ENCODE data around the gene TBCB. TPM values are rescaled to one million over a fixed set of nuclear protein-coding genes. Genes with fewer than 3 reads are reported as not detected.

The TBCB gene
- total RNA-seq, 4 donors from 2014 or later, result 57.2 to 143 (median 104) TPM

DNA sequence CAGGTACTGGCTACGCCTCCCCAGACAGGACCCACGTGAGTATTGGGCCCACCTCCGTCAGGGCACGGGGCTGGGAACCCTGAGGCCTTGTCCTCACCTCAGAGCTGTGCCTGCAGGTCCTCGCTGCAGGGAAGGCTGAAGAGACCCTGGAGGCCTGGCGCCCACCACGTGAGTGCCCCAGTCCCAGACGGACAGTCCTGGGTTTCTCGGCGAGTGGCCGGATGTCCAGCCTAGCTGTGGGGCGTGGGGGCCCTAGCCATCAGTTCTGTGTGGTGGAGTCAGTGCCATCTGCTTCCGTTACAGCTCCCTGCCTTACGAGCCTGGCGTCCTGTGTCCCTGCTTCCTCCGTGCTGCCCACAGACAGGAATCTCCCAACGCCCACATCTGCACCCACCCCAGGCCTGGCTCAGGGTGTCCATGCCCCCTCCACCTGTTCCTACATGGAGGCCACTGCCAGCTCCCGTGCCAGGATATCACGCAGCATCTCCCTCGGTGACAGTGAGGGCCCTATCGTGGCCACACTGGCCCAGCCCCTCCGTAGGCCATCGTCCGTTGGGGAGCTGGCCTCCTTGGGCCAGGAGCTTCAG, 12.1 kb upstream of the TBCB start:
- H3K9me3 ChIP-seq, result no peaks in the 10 kb centered on the region
- H3K27ac ChIP-seq, result no peak overlapping the region
- WGBS, 2 donors, result 93 to 95% methylated on average over 7 to 11 of the region's 24 CpGs
- H3K4me3 ChIP-seq (replicated peaks in 1 of 3), result no peak overlapping the region
- no peak for TF ChIP-seq POLR2A (IDR thresholded peaks at IDR 0.05)
- TF ChIP-seq, protein P1, sequence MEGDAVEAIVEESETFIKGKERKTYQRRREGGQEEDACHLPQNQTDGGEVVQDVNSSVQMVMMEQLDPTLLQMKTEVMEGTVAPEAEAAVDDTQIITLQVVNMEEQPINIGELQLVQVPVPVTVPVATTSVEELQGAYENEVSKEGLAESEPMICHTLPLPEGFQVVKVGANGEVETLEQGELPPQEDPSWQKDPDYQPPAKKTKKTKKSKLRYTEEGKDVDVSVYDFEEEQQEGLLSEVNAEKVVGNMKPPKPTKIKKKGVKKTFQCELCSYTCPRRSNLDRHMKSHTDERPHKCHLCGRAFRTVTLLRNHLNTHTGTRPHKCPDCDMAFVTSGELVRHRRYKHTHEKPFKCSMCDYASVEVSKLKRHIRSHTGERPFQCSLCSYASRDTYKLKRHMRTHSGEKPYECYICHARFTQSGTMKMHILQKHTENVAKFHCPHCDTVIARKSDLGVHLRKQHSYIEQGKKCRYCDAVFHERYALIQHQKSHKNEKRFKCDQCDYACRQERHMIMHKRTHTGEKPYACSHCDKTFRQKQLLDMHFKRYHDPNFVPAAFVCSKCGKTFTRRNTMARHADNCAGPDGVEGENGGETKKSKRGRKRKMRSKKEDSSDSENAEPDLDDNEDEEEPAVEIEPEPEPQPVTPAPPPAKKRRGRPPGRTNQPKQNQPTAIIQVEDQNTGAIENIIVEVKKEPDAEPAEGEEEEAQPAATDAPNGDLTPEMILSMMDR (IDR thresholded peaks at IDR 0.05), result no peak
- no peaks in the 10 kb centered on the region for H3K36me3 ChIP-seq
- H3K27me3 ChIP-seq, result no peaks in the 10 kb centered on the region
- intact Hi-C loops (cut with DNase I), result no loop called here
- H3K4me1 ChIP-seq, result no peaks in the 10 kb centered on the region
- DNase-seq, result no peak

DNA sequence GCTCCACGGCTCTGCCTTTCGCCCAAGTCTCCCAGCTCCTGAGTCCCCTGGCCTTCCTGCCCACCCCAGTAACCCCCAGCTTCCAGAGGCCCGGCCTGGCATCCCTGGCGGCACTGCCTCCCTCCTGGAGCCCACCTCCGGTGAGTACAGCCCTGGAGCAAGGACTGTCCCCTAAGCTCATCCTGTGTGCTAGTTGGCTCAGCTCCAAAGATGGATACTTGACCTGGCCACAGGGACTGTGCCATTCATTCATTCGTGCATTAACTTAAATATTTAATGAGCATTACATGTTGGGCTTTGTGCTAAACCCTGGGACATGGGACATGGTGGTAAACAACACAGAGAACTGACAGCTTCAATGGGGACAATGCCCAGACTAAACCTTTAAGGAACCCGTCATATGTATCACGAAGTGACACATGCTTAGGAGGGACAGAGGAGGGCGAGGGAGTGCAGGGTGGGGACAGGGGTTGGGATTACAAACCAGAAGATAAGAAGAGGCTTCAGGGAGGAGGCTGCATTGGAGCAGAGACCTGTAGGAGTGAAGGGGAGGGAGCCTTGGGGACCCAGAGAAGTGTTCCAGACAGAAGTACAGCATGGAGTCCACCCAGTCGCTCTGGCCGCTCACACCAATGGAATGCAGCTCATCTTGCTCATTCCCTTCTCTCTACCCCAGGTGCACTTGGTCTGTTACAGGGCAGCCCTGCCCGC, 11.3 kb upstream of the TBCB start:
- Histone ChIP-seq H3K27ac (no peak overlapping the region), H3K4me3 (replicated peaks in 1 of 3) (no peak overlapping the region), H3K9me3 (no peaks in the 10 kb centered on the region), H3K27me3 (no peaks in the 10 kb centered on the region), H3K4me1 (no peaks in the 10 kb centered on the region), H3K36me3 (no peaks in the 10 kb centered on the region)
- intact Hi-C loops (cut with DNase I), result no loop called here
- no peak for TF ChIP-seq POLR2A (IDR thresholded peaks at IDR 0.05)
- DNase-seq, result no peak
- WGBS, 2 donors, result 85 to 90% methylated on average over 7 to 12 of the region's 12 CpGs

DNA sequence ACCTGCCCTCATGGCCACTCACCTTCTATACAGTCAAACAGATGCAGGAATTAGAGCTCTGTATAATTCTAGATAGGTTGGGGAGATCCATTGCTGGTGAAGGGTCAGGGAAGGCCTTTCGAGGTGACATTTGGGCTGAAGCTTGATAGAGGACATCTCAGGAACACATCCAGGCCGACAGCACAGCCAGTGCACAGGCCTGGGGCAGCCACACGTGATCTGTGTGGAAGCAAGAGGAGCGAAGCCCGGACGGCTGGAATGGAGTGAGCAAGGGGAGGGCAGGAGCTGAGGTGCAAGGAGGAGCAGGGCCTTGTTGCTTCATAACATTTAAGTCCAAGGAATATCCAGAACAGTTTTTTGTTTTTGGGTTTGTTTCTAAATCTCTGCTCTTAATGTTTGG, 8.8 kb upstream of the TBCB start:
- TF ChIP-seq, protein P1 (IDR thresholded peaks at IDR 0.05), result no peak
- no peak for TF ChIP-seq POLR2A (IDR thresholded peaks at IDR 0.05)
- intact Hi-C loops (cut with DNase I), result no loop called here
- Histone ChIP-seq H3K27me3 (no peaks in the 10 kb centered on the region), H3K4me3 (replicated peaks in 1 of 3) (no peak overlapping the region), H3K36me3 (peaks cover 0 to 5% of the 10 kb centered on the region in 2 donors), H3K4me1 (no peaks in the 10 kb centered on the region), H3K9me3 (no peaks in the 10 kb centered on the region), H3K27ac (no peak overlapping the region)
- 94 to 96% methylated on average over 6 of the region's 6 CpGs for WGBS, 2 donors
- no peak for DNase-seq

DNA sequence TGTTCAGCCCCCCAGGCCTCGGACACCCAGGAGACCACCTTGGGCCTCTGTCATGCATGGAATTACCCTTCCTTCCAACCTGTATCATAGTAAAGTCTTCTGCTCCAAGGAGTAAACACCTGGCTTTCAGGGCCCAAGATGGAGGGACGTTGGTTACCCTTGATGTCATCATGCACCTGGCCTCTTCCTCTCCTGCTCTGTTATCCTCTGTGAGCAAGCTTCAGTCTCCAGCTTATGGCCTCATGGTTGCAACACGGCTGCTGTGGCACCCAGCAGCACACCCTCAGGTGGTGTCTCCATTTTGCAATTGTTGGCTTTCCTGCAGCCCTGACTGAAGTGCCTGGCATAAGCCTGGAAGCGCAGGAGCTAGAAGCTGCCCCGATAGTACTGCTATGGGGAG, 8.3 kb upstream of the TBCB start:
- DNase-seq, result no peak
- no peaks in the 10 kb centered on the region for H3K9me3 ChIP-seq
- intact Hi-C loops (cut with DNase I), result no loop called here
- no peak overlapping the region for H3K27ac ChIP-seq
- no peaks in the 10 kb centered on the region for H3K4me1 ChIP-seq
- no peak overlapping the region for H3K4me3 ChIP-seq (replicated peaks in 1 of 3)
- no peak for TF ChIP-seq POLR2A (IDR thresholded peaks at IDR 0.05)
- TF ChIP-seq, protein P1 (IDR thresholded peaks at IDR 0.05), result no peak
- peaks cover 0 to 6% of the 10 kb centered on the region in 2 donors for H3K36me3 ChIP-seq
- H3K27me3 ChIP-seq, result no peaks in the 10 kb centered on the region
- WGBS, 2 donors, result 91 to 100% methylated on average over 3 of the region's 5 CpGs

DNA sequence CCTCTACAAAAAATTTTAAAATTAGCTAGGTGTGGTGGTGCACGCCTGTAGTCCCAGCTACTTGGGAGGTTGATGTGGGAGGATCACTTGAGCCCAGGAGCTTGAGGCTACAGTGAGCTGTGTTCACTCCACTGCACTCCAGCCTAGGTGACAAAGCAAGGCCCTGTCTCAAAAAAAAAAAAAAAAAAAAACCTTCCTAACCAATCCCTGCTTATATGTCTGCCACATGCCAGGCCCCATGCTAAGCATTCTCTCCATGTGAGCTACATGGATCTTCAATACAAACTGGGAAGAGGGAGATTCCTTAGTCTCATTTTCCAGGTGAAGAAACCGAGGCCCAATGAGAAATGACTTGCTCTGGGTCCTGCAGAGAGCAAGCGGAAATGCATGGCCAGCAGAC, 6.6 kb upstream of the TBCB start:
- WGBS, 2 donors, result 93 to 100% methylated on average over 3 of the region's 3 CpGs
- Histone ChIP-seq H3K27me3 (no peaks in the 10 kb centered on the region), H3K9me3 (no peaks in the 10 kb centered on the region), H3K4me3 (replicated peaks in 1 of 3) (no peak overlapping the region), H3K36me3 (peaks cover 8 to 23% of the 10 kb centered on the region in 2 donors), H3K27ac (no peak overlapping the region), H3K4me1 (peaks cover under 1 to 4% of the 10 kb centered on the region in 2 donors)
- intact Hi-C loops (cut with DNase I), result no loop called here
- TF ChIP-seq, protein P1 (IDR thresholded peaks at IDR 0.05), result no peak
- TF ChIP-seq POLR2A (IDR thresholded peaks at IDR 0.05), result no peak
- no peak for DNase-seq
